AG04449 (cell line): ENCODE data around the gene VAX1.
"Not testable (repeated sequence)": the region's sequence is repeated elsewhere in the genome, so short reads cannot be mapped to it uniquely, and the experiment has no call there.

Experiments
- CTCF ChIA-PET: fragments of 350-600 bp; formaldehyde crosslinking; extraction: SDS; loops from one replicate; lab custom pipeline; 2021; ENCODE audit warnings: antibody characterized with exemption; lab: Yijun Ruan, JAX
- POLR2A ChIA-PET: fragments of 400-600, 350-600 bp; formaldehyde crosslinking; extraction: SDS; loops from one replicate; lab custom pipeline; 2020; ENCODE audit warnings: antibody characterized with exemption, inconsistent platforms; lab: Yijun Ruan, JAX
- DNase-seq: peaks from one replicate; pipeline ENCODE4 v3.0.0-alpha.2; 2010; ENCODE audit warnings: low read depth, low spot score
- H3K4me3 ChIP-seq: 2 replicates; pipeline ENCODE4 v1.5.1; 2011; ENCODE audit warnings: low read depth, mild to moderate bottlenecking, control low read depth, low read length
- TF ChIP-seq, protein P1 (sequence below): IDR thresholded peaks from one replicate; pipeline ENCODE4 v1.5.1; 2011; ENCODE audit warnings: mild to moderate bottlenecking, moderate library complexity, low read length, control low read depth, inconsistent platforms; ENCODE audit not compliant: insufficient read depth; ENCODE audit errors: missing control alignments

VAX1 gene

DNA sequence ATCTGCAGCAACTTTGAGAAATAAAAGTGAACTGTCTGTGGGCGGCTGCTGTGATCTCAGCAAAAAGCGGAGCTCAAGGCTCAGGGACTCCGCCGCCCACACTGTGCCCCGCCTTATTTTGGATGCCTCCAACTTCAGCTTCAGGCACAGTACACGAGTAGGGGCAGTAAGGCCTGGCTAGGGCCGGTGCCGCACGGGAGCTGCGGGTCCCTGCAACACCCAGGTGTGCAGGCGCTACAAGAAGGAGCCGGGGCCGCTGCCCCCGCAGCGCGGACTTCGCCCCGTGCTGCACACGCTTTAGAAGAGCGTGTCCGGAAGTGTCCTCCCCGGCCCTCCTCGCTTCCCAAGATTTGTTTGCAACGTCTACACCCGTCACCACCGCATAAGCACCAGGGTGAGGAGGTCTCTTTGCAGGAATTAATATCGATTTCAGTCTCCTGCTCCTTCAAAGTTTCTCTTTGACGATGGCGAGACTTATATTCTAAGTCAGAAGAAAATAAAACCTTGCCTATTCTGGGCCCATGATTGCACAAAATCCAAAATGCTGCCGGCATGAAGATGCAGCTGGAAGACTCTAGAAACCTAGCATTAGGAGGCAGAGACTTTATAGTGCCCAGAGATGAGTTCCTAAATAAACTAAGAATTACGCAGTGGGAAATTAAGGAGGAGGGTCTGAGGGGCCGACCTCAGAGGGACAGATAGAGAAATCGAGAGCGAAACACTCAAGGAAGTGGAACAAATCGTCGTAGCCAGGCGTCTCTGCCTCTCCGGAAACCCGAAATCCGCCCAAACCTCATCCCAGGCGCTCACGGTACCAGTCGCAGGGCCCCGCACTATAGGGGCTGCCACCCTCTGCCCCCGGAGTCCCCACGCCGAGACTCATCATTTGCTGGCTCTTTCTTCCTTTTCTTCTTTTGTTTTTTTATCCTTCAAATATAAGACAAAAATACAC lies 6.4 kb downstream of the VAX1 start:
- TF ChIP-seq, protein P1, sequence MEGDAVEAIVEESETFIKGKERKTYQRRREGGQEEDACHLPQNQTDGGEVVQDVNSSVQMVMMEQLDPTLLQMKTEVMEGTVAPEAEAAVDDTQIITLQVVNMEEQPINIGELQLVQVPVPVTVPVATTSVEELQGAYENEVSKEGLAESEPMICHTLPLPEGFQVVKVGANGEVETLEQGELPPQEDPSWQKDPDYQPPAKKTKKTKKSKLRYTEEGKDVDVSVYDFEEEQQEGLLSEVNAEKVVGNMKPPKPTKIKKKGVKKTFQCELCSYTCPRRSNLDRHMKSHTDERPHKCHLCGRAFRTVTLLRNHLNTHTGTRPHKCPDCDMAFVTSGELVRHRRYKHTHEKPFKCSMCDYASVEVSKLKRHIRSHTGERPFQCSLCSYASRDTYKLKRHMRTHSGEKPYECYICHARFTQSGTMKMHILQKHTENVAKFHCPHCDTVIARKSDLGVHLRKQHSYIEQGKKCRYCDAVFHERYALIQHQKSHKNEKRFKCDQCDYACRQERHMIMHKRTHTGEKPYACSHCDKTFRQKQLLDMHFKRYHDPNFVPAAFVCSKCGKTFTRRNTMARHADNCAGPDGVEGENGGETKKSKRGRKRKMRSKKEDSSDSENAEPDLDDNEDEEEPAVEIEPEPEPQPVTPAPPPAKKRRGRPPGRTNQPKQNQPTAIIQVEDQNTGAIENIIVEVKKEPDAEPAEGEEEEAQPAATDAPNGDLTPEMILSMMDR, result no peak
- ChIA-PET POLR2A (no interaction called here), CTCF (no interaction called here)
- no peak overlapping the region for H3K4me3 ChIP-seq
- DNase-seq, result no peak

DNA sequence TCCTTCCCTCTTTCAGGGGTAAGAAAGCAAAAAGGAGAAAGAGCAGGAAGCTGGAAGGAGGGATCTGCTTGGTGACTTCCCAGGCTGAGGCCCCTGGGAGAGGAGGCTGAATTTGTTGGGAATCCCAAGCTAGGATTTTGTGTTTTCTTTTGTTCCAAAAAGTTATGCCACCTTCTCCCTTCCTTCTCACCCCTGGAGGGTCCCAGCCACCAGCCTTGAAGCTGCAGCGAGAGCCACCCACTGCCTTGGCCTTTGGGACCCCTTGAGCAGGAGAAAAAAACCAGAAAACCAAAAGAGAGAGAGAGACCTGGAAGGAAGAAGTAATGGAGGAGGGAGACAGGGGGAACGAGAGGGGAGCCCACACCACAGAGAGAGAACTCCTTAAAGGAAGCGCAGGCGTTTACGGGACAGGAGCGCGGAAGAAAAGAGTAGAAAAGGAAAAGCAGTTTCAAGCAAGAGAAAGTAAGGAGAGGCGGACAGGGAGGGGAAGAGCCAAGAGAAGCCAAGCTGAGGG lies 7.2 kb downstream of the VAX1 start:
- DNase-seq, result no peak
- ChIA-PET CTCF (no interaction called here), POLR2A (no interaction called here)
- no peak overlapping the region for H3K4me3 ChIP-seq
- TF ChIP-seq, protein P1, result no peak

DNA sequence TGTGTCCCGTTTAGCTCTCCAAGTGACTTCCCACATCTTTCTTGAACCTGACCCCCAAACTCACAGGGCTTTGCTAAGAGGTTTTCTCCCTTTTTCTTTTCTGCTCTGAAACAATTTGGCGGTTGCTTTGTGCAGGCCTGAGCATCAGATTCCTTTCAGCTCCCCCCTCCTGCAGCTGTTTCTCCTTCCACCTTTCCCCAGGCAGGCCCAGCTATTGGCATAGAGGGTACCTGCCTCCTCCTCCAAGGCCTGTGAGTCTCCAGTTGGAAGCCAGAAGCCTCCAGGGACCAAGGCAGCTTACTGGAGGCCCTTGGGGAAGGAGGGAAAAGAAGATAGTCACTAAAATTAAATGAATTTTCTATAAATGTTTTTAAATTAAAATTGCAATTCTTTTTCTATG lies 7.7 kb downstream of the VAX1 start:
- no peak overlapping the region for H3K4me3 ChIP-seq
- CTCF ChIA-PET, result no interaction called here
- POLR2A ChIA-PET, result interaction anchor here (0.6 kb wide), 1 partner anchor 55 kb away, joined by 3 read pairs; no protein-coding TSS in a partner anchor
- DNase-seq, result no peak
- TF ChIP-seq, protein P1, result no peak

DNA sequence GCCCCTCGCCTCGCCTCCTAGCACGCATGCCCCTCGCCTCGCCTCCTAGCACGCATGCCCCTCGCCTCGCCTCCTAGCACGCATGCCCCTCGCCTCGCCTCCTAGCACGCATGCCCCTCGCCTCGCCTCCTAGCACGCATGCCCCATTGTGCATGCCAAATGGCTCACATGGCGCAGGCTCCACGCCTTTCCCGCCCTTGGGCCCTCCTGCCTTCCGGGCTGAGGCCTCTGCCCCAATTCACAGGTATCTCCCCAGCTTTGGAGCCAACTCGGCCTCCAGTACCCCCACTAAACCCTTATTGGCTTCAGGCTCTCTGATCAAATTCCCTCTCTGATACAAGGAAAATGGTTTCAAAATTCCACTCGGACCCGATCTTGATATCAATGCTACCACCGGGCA lies 11.4 kb downstream of the VAX1 start:
- H3K4me3 ChIP-seq, DNase-seq, POLR2A ChIA-PET, CTCF ChIA-PET: not testable (repeated sequence)

DNA sequence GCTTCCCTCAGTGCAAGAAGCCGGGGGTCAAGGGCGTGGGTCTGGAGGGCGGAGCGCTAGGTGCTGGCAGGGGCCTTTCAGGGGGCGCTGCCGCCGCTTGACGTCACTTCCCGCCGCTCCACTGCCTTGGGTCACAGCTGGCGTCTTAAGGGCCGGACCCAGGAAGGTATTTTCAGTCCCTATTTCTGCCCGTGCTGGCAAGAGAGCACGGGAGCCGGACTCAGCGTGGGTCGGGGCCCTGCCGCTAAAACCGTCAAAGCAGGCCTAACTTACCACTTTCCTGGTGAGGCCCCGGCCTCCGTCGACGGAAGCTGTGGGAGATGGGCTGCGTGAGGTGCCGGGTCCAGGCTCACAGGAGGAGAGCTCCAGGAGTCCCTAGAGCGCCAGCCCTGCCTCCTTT lies 12.0 kb downstream of the VAX1 start:
- ChIA-PET POLR2A (no interaction called here), CTCF (no interaction called here)
- no peak for DNase-seq
- TF ChIP-seq, protein P1, result no peak
- no peak overlapping the region for H3K4me3 ChIP-seq

DNA sequence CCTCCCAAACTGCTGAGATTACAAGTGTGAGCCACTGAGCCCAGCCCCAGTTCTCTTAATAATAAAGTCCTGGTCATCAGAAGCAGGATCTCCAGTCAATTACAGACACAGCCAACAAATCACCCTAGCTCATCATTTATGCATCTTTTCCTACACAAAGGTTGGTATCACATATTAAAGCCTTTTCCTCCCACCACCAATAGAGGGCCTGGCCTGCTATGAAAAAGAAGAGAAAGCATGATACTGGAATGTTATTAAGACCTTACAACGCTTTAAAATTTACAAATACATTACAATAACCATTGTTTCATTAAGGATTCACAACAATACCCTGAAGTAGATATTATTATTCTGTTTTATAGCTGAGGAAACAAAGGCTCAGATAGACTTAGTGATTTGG lies 25.9 kb downstream of the VAX1 start:
- TF ChIP-seq, protein P1, result peak; percentile 12
- ChIA-PET POLR2A (no interaction called here), CTCF (interaction anchor here (0.7 kb wide), 1 partner anchor 163 kb away, joined by 3 read pairs; no protein-coding TSS in a partner anchor)
- H3K4me3 ChIP-seq, result no peak overlapping the region
- no peak for DNase-seq
